GM12878 (cell line): ENCODE data around the gene LIX1. TPM values are rescaled to one million over a fixed set of nuclear protein-coding genes. Genes with fewer than 3 reads are reported as not detected.

Source experiments
- ATAC-seq: fragments of 200-7000 bp; cut with Tn5 transposase; 3 replicates; pipeline ENCODE4 v1.9.1; 2020; ENCODE audit warnings: mild to moderate bottlenecking, moderate library complexity
- BruUV-seq: library from RNA; stranded (reverse); fragments of 400-500 nt; replicated peaks from 2 replicates; lab custom pipeline; 2021; lab: Mats Ljungman, UMichigan
- CTCF ChIA-PET: fragments of 300-600 bp; sonication (Branson Sonifier 250); formaldehyde crosslinking; extraction: SDS; loops from one replicate; lab custom pipeline; 2021; ENCODE audit warnings: inconsistent platforms; lab: Yijun Ruan, JAX
- POLR2A ChIA-PET: fragments of 350-600 bp; formaldehyde crosslinking; extraction: SDS; loops from one replicate; lab custom pipeline; 2021; ENCODE audit warnings: inconsistent platforms; lab: Charles Lee
- RAD21 ChIA-PET: fragments of 300-600 bp; sonication (Branson Sonifier 250); formaldehyde crosslinking; loops from one replicate; lab custom pipeline; 2023; ENCODE audit warnings: antibody characterized with exemption; ENCODE audit not compliant: unreplicated experiment; lab: Charles Lee
- SMC1A ChIA-PET: fragments of 300-600 bp; sonication (Branson Sonifier 250); formaldehyde crosslinking; loops from one replicate; lab custom pipeline; 2023; ENCODE audit not compliant: unreplicated experiment, uncharacterized antibody; lab: Charles Lee
- DNase-seq: peaks from one replicate; pipeline ENCODE4 v3.0.0-alpha.2; 2011; ENCODE audit warnings: low read depth, low spot score
- FAIRE-seq: peaks from 3 replicates; lab custom pipeline; 2011; peaks lifted over from hg19 to GRCh38; lab: Jason Lieb, UNC
- H2AFZ ChIP-seq: 2 replicates; pipeline ENCODE4 v1.6.0; 2011; ENCODE audit warnings: low read depth, low read length, control low read depth; ENCODE audit not compliant: control insufficient read depth
- H3K27ac ChIP-seq: 2 replicates; pipeline ENCODE4 v1.5.1; 2011; ENCODE audit warnings: control low read depth; ENCODE audit not compliant: control insufficient read depth, insufficient read depth
- H3K27me3 ChIP-seq, 2 experiments: replicated peaks in 1 of 2; 2 replicates each; pipeline versions ENCODE4 v1.6.0 to v1.6.1; 2011; ENCODE audit warnings: low read length in 1 of 2; ENCODE audit not compliant: control insufficient read depth in 2 of 2, insufficient read depth in 2 of 2
- H3K36me3 ChIP-seq, 2 experiments: 2 replicates each; pipeline ENCODE4 v1.5.1; 2011; ENCODE audit warnings: low read length in 1 of 2; ENCODE audit not compliant: control insufficient read depth in 2 of 2, insufficient read depth in 2 of 2
- H3K4me1 ChIP-seq: 2 replicates; pipeline ENCODE4 v1.6.1; 2011; ENCODE audit warnings: mild to moderate bottlenecking, low read length, moderate library complexity, mixed read lengths; ENCODE audit not compliant: control insufficient read depth, insufficient read depth
- H3K4me2 ChIP-seq: 2 replicates; pipeline ENCODE4 v1.6.0; 2011; ENCODE audit warnings: control low read depth; ENCODE audit not compliant: control insufficient read depth, insufficient read depth
- H3K4me3 ChIP-seq: fragments of 200-600 bp; sonication (generic); 2 replicates; pipeline ENCODE4 v1.5.1; 2016
- H3K79me2 ChIP-seq: 2 replicates; pipeline ENCODE4 v1.6.0; 2011; ENCODE audit warnings: low read length; ENCODE audit not compliant: control insufficient read depth, insufficient read depth
- H3K9ac ChIP-seq: 2 replicates; pipeline ENCODE4 v1.8.0; 2011; ENCODE audit warnings: low read length, control low read depth, mixed read lengths; ENCODE audit not compliant: control insufficient read depth, insufficient read depth
- H3K9me3 ChIP-seq: replicated peaks from 3 replicates; pipeline ENCODE4 v1.5.1; 2011; ENCODE audit warnings: mild to moderate bottlenecking, low read length; ENCODE audit not compliant: control insufficient read depth, insufficient read depth
- H4K20me1 ChIP-seq: 2 replicates; pipeline ENCODE4 v1.6.0; 2011; ENCODE audit not compliant: control insufficient read depth, insufficient read depth
- RFX5 ChIP-seq: IDR thresholded peaks from 2 replicates; pipeline ENCODE4 v1.6.1; 2011; ENCODE audit warnings: low read depth, low read length, improper control_type of control experiment
- ZNF687 ChIP-seq: fragments of 450-650 bp; IDR thresholded peaks from 2 replicates; pipeline ENCODE4 v1.6.1; 2017; ENCODE audit warnings: mild to moderate bottlenecking, moderate library complexity
- WGBS: methylation state at CpG from one replicate; pipeline ENCODE4 v1.1.6; 2016; ENCODE audit warnings: low lambda C conversion rate; ENCODE audit not compliant: insufficient replicate concordance, insufficient coverage; ENCODE audit errors: missing lambda C conversion rate; 5-methylcytosine and 5-hydroxymethylcytosine counted together
- in situ Hi-C: fragments of 300-500 bp; cut with MboI; formaldehyde crosslinking; loops from 9 replicates; pipeline ENCODE4 v1.14.3; 2018; ENCODE audit warnings: mixed read lengths
- intact Hi-C: fragments of 100-400 bp; cut with micrococcal nuclease; formaldehyde crosslinking; loops from one replicate; pipeline ENCODE4 v1.14.2; 2022; ENCODE audit not compliant: unreplicated experiment
- polyA plus RNA-seq, 11 experiments: library from polyadenylated mRNA; depleted of rRNA in 4 of 11; unstranded in 6 of 11; stranded (reverse) in 5 of 11; fragments of >200 nt; fragmentation: Nextera tagmentation in 4 of 11; fragmentation: Illumina TruSeq in 1 of 11; extraction: Ambion mirVana in 4 of 11; extraction: Trizol in 1 of 11; gene quantifications; 1 replicate in 1 of 11; 2 replicates in 10 of 11; pipeline versions ENCODE4 v1.2.1 to v1.2.3, GENCODE V29; 2011 to 2016; ENCODE audit warnings: inconsistent platforms in 2 of 11, missing spikeins in 2 of 11, low read depth in 1 of 11
- total RNA-seq, 4 experiments: library from RNA; depleted of rRNA in 3 of 4; stranded (reverse); fragments of >200 nt in 3 of 4; fragmentation: Illumina TruSeq in 1 of 4; extraction: Trizol in 1 of 4; gene quantifications; 2 replicates each; pipeline versions ENCODE4 v1.2.1 to v1.2.3, GENCODE V29; 2013 to 2021

LIX1 gene
- total and polyA plus RNA-seq, 10 of the 15 experiments (the other 5 are each of a cell fraction or from before 2014, with no cell fraction given), result 0.02 to 0.07 (median 0.04) TPM; not detected in 5

DNA sequence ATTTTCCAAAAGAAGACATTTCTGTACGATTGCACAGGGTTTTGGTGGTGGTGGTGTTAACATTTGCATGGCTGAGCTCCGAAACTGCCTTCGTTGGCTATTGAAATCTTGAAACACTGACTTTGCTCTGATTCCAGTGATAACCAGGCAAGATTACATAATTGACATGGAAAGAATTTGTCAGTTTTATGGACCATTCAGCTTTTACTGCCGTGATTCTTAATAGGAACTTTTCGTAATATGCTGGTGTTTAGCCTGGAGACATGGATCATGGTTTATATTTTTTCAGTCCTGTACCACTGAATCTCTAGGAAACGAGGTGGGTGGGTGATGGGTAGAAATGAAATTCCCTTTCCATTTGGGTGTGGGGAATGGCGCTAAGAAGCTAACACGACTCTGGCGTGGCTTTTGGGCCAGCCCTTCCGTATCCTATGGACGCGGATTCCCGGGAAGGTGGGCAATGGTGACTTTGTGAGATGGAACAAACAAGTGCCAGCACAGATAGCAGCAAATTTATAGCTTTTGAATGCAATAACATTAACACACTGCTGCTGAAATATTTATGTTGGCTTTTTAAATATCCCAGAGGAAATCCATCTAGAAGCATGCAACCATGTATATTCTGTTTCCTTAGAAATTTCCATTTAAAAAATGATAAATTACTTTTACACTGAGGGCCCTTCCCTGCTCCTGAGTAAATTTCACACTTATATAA, 36.8 kb downstream of the LIX1 start:
- POLR2A ChIA-PET, result interaction anchor here (0.7 kb wide), 1 partner anchor 389 kb away, joined by 5 read pairs; no protein-coding TSS in a partner anchor
- H2AFZ ChIP-seq, result no peak overlapping the region
- no peaks in the 10 kb centered on the region for H3K79me2 ChIP-seq
- FAIRE-seq, result no peak
- in situ Hi-C loops, result no loop called here
- no peak for ATAC-seq
- WGBS, result 71% methylated on average over 13 of the region's 13 CpGs
- H3K27ac ChIP-seq, result no peak overlapping the region
- no peak overlapping the region for H3K4me3 ChIP-seq
- DNase-seq, result no peak
- no peaks in the 10 kb centered on the region for H3K27me3 ChIP-seq
- no peak overlapping the region for H3K9ac ChIP-seq
- CTCF ChIA-PET, result no interaction called here
- intact Hi-C loops, result no loop called here
- BruUV-seq, result no TSS peak
- no peaks in the 10 kb centered on the region for H3K9me3 ChIP-seq
- TF ChIP-seq ZNF687 (no peak), RFX5 (no peak)
- TF ChIP-seq, all 136 proteins: peak for 0
- Histone ChIP-seq H4K20me1 (no peaks in the 10 kb centered on the region), H3K4me2 (no peak overlapping the region), H3K4me1 (no peaks in the 10 kb centered on the region), H3K36me3 (no peaks in the 10 kb centered on the region)
- ChIA-PET RAD21 (no interaction called here), SMC1A (interaction anchor here (0.7 kb wide), 1 partner anchor 165 kb away, joined by 3 read pairs; no protein-coding TSS in a partner anchor)
